HG03139 (cell line): ENCODE data around the gene DLL1.

Source experiments
- ATAC-seq: cut with Tn5 transposase; IDR thresholded peaks from one replicate; pipeline ENCODE4 v1.9.1; 2021; ENCODE audit not compliant: unreplicated experiment

The DLL1 gene

DNA sequence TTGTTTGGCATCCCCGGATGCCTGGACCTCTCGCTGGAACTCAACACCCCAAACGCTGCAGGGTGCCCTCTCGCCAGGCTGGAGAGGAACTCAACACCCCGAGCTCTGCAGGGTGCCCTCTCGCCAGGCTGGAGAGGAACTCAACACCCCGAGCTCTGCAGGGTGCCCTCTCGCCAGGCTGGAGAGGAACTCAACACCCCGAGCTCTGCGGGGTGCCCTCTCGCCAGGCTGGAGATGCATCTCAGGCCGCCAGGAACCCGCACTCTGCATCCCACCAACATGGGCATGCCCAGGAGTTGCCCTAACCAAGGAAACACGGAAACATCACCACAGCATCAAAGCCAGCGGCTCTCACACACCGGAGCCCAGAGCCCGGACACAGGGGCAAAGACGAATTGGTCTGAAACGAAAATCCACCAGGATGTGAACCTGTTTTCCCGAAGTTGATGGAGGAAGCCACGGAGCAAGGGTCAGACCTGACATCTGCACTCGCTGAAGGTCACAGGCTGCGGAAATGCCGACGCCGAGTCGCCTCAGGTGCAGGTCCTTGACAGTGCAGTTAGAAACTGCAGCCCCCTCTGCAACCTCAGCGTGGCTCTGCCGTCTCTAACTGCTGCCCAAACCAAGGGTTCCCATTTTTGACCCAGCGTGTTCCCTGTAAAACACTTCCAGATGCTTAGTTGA is 37.5 kb downstream of the DLL1 start:
- no peak for ATAC-seq

DNA sequence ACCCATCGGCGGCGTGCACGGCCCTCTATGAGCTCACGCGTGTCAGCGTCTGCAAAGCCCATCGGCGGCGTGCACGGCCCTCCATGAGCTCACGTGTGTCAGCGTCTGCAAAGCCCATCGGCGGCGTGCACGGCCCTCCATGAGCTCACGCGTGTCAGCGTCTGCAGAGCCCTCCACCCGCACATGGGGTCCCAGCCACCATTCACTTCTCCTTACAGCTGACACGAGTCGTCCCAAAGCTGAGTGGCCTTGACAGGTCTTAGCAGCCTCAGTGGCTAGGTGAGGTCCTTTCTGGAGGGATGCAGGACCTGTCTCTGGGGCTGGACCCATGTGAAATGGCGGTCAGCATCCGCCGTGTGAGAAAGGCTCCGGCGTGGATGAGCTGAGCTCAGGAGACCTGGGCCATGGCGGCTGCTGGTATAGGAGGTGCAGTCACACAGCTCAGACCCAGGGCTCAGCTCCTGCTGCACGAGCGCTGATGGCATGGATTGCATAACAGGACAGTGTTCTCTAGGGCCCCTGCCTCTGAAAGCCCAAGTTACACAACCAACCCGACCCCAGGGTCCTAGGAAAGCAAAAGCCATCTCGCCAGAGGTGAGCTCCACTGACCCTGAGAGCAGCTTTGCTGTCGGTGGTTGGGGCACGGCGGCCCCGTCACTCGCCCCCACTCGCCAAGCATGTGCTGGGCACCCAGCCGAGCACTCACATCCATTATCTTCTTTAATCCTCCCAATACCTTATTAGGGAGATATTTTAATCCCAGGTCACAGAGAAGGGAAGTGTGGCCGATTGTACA is 38.9 kb downstream of the DLL1 start:
- ATAC-seq, result no peak

DNA sequence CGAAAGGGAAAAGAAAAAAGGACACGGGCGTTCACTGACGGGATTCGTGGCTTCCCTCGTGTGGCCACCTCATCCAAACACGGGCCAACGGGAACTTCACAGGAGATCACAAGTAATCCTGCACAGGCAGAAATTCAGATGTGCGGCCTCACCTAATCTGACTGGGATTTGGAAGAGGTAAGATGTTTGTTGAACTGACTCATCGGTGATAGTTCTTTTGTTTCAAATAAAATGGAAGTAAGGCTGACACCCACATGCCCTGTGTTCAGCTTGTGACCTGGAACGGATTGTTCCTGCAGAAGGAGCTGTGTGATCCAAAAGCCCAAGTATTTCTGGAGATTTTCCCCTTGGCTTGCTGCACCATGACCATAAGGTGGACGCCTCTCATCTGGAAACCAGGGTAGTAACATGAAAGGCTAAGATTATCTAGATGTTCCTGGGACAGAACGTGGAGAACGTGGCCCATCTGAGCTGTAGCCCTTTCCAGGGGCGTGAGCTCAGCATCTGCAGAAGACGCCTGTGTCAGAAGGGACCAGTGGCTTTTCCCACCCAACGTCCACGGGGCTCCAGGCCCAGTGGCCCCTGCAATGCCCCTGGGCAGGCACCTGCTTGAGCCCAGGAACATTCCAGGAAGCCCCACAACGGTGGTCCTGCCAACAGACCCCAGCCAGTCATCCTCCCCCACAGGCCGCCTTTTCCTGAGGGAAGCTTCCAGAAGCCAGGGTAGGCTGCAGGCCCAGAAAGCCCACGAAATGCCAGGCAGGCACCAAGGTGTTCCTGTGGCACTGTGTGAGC is 39.7 kb downstream of the DLL1 start:
- no peak for ATAC-seq

DNA sequence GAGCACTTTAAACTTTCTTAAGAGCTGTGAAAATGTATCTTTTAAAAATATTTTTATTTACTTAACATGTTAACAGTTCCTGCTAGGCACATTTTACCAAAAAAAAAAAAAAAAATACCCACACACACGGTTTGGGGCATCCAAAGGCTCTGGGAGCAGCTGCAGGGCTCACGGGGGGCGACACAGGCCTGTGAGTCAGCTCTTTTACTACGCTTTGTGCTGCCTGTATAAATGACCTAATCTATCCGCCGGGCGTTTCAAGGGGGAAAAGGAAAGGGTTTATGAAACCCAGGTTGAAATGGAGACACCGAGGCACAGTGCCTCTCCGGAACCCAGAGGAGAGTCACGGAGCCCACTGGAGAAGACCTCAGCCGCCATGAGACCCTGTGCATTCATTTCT is 40.4 kb downstream of the DLL1 start:
- no peak for ATAC-seq

DNA sequence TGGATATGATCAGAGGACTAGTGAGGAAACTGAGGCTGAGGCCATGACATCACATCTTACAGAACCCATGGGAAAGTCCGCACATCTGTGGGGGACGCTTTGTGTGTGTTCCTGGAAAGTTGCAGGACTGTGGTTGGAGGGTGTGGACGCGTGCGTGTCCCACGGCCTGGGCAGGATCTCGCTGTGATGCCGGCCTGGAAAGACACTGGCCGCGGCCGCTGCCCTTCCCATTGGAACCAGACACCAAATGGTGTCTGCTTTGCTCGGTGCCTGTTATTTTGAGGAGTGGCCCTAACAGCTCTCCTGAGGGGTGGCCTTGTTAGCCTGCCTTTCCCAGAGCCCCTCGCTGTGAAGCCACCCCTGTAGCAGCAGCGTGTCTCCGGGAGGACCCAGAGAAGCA is 41.1 kb downstream of the DLL1 start:
- ATAC-seq, result no peak

DNA sequence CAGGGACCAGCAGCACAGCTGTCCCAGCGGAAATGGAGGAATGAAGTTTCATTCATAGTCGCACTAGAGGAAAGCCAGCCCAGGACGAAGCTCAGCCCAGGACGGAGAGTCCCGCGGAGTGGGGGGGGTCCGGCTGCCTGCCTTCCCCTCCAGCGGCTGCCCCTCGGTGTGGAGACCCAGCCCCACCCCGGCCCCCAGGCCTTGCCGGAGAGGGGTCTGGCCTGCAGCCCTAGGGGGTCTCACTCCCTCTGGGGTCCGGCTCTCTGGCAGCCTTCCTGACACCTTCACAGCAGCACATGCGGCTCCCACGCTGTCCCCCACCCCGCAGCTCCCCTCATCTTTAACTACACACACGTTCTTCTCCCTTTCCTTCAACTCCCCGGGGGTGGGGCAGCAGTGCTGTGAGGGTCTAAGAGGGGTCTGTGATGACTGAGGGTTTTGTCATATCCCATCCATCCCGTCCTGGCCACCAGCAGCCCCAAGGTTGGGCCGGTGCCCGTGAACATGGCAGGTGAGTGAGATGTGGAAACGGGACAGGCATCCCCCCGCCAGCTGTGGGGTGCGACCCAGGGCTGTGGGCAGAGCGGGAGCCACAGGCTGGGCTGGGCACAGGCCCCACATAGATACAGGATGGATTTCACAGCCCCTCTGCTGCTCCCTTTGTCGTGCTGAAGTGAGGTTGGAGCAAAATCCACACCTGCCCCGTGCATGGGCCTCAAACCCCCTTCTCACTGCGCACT is 41.8 kb downstream of the DLL1 start:
- no peak for ATAC-seq

DNA sequence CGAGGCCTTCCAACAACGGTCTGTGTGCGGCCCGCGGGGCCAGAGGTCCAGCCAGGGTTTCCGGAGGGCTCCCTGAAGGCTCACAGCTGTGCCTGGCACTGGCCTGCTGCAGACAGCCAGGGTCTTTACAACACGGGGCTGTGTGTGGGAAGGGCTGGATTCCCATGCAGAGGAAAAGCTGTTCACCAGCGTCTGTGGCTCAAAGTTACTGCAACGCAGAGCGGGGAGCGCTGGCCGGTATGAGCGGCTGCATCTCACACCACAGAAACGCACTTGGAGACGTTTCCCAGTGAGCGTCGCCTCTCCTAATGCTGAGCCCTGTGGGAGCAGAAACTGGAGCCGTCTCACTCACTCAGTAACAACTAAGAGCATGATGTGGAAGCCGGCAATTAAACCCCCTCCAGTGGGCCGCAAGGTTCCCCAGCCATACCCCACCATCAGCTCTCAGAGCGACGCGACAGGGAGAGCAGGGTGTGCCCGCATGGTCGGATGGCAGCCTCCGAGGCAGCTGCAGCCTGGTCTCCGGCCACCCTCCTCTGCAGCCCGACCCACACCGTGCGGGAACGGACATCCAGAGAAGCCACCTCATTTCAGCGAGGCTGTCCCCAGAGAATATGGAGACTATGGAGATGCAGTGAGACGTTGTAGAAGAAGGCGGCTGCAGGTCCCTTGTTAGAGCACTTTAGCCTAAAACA is 42.6 kb downstream of the DLL1 start:
- ATAC-seq, result no peak

DNA sequence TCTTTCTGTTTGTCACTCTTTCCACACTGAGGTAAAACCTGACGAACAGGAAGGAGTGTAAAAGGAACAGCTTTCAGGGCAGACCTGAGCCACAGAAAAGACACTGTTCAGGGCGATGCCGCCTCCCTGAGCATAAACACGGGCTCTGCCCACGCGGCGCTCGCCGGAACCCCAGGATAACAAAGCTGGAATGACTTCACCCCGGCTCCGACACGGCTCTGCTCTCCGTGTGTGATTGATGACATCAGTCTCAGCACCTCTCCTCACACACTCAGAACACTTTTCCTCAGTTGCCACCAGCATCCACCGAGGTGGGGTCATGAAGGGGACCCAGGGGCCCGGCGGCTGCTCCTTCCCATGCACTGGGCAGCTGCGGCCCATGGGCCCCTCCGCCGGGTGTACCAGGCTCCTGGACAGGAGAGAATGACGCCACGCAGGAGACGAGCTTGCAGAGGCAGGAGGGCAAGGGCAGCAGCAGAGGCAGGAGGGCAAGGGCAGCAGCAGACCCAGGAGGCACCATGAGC is 43.6 kb downstream of the DLL1 start:
- no peak for ATAC-seq

DNA sequence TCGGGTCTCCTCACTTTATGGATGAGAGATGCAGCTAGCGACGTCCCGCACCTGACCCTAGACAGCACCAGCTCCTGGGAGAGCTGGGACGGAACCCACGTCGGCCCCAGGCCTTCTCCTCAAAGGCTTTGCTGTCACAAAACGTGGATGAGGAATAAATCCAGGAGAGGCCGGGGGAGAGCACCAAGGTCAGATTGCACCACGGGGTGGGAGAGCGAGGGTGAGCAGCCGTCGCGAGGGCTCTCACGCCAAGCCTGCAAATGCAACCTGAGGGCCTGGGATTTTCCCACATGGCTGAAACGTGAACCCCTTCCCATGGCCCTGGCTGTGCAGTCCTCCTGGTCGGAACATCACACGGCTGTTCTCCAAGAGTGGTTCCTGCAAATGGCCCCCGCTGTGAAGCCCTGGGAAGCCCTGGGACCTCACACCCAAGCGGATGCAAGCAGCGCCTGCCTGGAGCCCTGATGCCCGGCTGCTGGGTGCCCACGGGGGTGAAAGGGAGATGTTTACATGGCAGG is 45.3 kb downstream of the DLL1 start:
- no peak for ATAC-seq

DNA sequence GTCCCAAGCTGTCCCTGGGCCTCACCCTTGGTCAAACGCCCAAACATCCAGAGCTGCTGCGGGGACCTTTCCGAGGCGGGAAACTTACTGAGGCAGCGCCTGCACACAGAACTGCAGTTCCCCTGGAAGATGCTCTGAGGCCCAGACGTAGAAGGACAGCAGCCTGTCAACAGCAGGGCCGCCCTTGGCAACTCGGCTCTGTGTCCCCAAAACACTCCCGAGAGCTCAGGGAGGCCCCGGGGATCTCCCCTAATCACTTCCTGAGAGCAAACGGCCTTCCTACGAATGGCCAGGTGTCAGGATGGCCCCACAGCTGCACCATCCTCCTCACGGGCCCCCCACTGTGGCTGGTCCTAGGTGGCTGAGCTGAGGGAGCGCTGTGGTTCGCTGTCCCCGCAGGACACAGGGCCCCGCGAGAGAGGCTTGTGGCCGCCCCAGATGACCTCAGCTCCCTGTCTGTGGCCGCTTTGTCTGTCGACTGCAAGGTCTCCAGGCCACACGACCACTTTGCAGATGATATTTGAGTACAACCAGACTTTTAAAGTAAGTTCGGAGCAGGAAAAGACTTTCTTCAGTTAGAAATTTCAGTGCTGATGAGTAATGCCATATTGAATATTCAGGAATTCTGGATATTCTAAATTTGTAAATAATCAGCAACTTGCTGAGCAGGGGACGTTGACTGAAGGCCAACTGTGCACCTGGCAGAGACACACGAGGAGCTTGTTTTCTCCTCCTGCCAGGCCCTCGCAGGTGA is 46.0 kb downstream of the DLL1 start:
- no peak for ATAC-seq

DNA sequence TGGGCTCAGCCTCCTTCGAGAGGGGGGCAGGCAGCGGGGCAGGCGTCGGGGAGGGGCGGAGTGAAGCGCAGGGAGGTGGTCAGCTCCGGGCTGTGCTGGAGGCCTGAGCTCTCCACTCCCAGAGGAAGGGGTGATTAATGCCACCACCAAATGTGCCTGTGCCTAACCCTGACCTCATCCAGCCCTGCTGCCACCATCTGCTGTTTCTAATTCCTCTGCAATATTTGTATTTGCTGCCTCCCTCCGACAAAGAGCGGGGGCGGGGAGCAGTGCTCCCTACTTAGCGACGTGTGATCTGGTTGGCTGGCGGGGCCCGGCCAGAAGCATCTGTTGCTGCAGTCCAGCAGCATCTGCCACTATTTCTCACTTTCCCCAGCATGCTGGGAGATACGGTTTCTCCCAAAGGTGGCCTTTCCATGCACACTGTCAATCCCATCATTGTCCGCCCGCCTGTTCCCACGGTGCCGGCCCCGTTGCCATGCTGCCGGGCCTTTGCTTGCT is 47.0 kb downstream of the DLL1 start:
- ATAC-seq, result no peak

DNA sequence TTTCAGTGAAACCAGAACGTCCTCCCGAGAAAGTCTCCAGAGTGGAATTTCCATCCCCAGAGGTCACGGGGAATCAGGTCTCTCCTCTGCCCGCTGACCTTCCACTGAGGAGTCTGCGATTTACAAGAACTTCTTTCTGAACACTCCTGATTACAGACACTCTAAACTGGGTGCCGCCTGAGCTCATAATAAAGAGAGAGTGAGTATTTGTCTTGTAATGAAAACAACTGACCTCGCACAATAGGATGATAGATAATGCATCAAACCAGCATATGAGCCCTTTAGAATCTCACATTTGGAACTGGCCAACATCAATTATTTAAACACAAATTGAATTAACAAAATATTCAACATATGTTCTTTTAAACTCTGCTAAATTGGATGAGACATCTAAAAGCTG is 47.5 kb downstream of the DLL1 start:
- no peak for ATAC-seq

DNA sequence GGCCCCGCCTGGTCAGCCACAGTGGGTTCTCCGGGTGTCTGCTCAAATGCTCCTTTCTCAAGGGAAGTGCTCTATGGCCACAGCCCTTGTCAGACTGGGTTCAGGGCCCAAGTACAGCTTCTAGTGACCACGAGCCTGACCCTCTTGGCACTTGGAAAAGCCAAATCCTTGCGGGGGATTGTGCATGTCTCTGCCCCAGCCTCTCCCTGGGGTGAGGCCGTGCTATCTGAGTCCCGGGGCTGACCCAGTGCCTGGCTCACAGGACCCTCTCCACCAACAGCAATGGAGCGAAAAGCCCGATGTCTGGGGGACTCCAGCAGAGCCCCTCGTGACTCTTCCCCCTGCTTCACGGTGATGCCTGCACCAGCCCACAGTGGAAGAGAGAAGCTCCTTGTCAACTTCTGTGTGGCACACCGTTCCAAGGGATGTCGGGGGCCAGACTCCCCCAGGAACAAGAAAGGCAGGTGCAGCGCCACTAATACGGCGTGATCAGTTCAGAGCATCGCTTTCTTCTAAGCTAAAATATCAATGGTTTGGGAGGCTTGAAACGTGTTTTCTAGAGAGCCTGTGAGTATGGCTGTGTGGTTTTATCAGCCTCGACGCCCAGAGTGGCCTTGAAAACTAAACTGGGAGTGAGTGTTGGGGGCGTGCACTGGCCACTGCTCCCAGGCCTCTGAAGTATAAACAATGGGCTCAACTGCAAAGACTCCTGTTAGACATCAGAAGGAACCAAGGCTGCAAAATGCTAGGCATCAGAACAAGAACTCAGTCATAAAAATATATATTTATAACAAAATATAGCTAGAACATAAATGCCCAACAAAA is 51.9 kb downstream of the DLL1 start:
- ATAC-seq, result no peak

DNA sequence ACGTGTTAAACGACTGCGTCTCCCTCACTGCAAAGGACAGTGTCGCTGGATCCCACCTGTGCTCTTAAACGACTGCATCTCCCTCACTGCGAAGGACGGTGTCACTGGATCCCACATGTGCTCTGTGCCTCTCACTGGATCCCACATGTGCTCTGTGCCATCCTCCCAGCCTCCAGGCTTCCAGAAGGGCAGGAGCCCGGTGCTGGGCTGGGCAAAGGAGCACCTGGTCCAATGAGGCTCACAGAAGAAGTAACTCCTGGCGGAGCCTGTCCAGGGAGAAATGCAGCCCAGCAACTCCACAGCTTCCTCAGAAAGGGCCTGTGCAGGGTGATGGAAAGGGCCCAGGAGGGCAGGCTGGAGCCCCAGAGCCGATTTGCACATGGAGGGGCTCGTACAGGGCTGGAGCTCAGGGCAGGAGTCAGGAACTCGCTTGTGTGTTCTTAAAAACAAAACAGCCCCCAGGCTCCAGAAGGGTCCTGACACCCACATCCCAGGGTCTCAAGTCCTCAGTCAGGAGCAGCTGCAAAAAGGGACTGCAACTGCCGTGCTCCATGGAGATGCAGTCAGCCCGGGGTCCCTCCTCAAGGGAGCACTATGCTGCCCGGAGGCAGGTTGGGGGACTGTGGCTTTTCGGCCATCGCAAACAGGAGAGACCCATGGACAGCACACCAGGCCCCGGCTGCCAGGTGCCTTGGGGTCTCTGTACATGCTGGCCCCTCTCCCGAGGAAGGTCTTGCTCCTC is 52.7 kb downstream of the DLL1 start:
- ATAC-seq, result no peak

DNA sequence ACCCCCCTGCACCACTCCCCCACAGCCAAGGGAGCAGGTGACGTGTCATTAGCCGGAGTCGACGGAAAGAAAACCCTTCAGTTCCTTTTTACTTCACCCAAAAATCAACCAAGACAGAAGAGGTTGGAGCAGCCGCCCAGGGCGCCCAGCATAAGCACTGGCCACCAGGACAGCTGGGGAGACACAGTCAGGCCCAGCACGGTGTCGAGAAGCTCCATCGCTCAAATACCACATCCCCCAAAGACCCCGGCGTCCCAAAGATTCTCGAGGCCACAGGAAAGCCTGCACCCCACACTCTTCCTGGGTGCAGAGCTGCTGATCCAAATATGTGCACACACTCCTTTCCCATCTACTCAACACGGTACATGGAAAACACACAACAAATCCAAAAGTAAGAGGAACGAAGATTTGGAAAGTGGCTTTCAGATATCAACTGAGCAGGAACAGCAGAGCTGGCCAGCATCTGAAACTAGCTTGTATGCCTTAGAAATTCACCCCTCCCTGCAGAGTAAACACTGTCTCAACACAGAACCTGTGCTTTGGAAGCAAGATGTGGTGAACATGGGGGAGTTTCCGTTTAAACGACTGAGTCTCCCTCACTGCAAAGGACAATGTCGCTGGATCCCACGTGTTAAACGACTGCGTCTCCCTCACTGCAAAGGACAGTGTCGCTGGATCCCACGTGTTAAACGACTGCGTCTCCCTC is 54.6 kb downstream of the DLL1 start:
- no peak for ATAC-seq

DNA sequence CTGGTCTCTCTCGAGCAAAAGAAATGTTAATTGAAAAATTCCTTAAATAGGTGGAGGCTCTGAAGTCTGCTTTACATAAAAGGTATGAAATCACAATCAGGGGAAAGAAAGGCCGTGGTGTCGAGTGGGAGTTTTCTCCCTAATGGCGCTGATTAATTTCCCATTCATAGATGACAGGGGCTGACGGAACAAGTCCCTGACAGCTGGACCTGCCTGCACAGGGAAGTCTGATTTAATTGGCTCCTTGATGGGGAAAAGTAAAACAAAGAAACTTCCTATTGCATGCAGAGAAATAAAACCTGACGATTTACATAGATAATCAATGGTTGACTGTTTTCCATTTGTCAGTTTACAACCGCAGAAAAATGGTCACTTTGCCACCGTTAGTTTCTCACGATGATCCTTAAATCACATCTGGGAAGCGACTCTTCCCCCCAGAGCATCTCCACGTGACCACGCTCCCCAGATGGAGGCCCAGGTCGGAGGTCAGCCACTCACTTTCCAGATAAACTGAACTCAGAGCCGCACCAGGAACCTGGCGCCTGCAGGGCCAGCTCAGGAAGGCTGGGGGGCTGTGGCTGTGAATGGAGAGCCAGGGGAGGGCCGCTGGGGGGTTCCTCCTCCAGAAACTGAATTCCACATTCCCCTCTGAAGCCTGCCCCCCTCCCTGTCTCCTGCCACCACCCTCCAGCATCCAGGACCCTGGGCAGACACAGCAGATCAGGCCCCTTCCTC is 55.3 kb downstream of the DLL1 start:
- no peak for ATAC-seq
